CD8-positive, alpha-beta memory T cell (primary cell): ENCODE results near the gene LIPC. TPM values are rescaled to one million over a fixed set of nuclear protein-coding genes. Genes with fewer than 3 reads are reported as not detected.

Source experiments
- CTCF ChIA-PET: fragments of 350-600 bp; sonication (Branson Sonifier 250); formaldehyde crosslinking; loops from one replicate; lab custom pipeline; 2021; ENCODE audit warnings: antibody characterized with exemption; lab: Charles Lee
- POLR2A ChIA-PET: fragments of 350-600 bp; sonication (Branson Sonifier 250); formaldehyde crosslinking; loops from one replicate; lab custom pipeline; 2021; ENCODE audit warnings: antibody characterized with exemption; lab: Charles Lee
- DNase-seq, 5 donors: peaks; one replicate each; pipeline versions ENCODE4 v3.0.0 to v3.0.0-alpha.2; 2020 to 2022; ENCODE audit warnings: mixed read lengths in 1 of 5
- H3K27ac ChIP-seq: one replicate; pipeline ENCODE4 v1.7.0; 2013; ENCODE audit warnings: low read depth, mild to moderate bottlenecking, low read length, moderate library complexity
- H3K27me3 ChIP-seq: 2 replicates; pipeline ENCODE4 v1.7.0; 2013; ENCODE audit warnings: low read length, mild to moderate bottlenecking; ENCODE audit not compliant: insufficient read depth, poor library complexity, severe bottlenecking
- H3K36me3 ChIP-seq: 2 replicates; pipeline ENCODE4 v1.7.0; 2013; ENCODE audit warnings: mild to moderate bottlenecking, low read length, moderate library complexity; ENCODE audit not compliant: insufficient read depth
- H3K4me1 ChIP-seq: 2 replicates; pipeline ENCODE4 v1.7.0; 2013; ENCODE audit warnings: mild to moderate bottlenecking, low read length, moderate library complexity; ENCODE audit not compliant: insufficient read depth
- H3K4me3 ChIP-seq: 2 replicates; pipeline ENCODE4 v1.7.0; 2013; ENCODE audit warnings: mild to moderate bottlenecking, low read length
- H3K9me3 ChIP-seq: 2 replicates; pipeline ENCODE4 v1.7.0; 2013; ENCODE audit warnings: mild to moderate bottlenecking, low read length
- H3K27ac Mint-ChIP-seq, 8 donors: one replicate each; pipeline ENCODE4 v1.8.0; 2020 to 2021; ENCODE audit warnings: mixed read lengths in 8 of 8, mild to moderate bottlenecking in 6 of 8, inconsistent platforms in 3 of 8, moderate library complexity in 3 of 8
- H3K27me3 Mint-ChIP-seq, 2 donors: one replicate each; pipeline ENCODE4 v1.8.0; 2020 to 2021; ENCODE audit warnings: mixed read lengths in 2 of 2, mild to moderate bottlenecking in 1 of 2, moderate library complexity in 1 of 2
- H3K36me3 Mint-ChIP-seq, 3 donors: one replicate each; pipeline ENCODE4 v1.8.0; 2020 to 2021; ENCODE audit warnings: mixed read lengths in 3 of 3, inconsistent platforms in 1 of 3, mild to moderate bottlenecking in 1 of 3
- H3K4me1 Mint-ChIP-seq, 3 donors: one replicate each; pipeline ENCODE4 v1.8.0; 2020 to 2021; ENCODE audit warnings: mixed read lengths in 3 of 3, inconsistent platforms in 1 of 3, mild to moderate bottlenecking in 1 of 3
- H3K4me3 Mint-ChIP-seq, 7 donors: one replicate each; pipeline ENCODE4 v1.8.0; 2020 to 2021; ENCODE audit warnings: mixed read lengths in 7 of 7, mild to moderate bottlenecking in 6 of 7, moderate library complexity in 4 of 7, inconsistent platforms in 2 of 7
- H3K9me3 Mint-ChIP-seq, 5 donors: one replicate each; pipeline ENCODE4 v1.8.0; 2020 to 2022; ENCODE audit warnings: mixed read lengths in 5 of 5, mild to moderate bottlenecking in 3 of 5, moderate library complexity in 2 of 5, inconsistent platforms in 1 of 5
- polyA plus RNA-seq: library from polyadenylated mRNA; unstranded; fragments of 300-500 nt; fragmentation: Illumina TruSeq; gene quantifications from one replicate; pipeline ENCODE4 v1.2.3, GENCODE V29; 2021
- total RNA-seq, 2 experiments: library from RNA; stranded (reverse); gene quantifications; one replicate each; pipeline ENCODE4 v1.2.3, GENCODE V29; 2021

The LIPC gene
- total and polyA plus RNA-seq, 3 experiments from 2014 or later: 0.28 to 1.5 (median 0.47) TPM

GRCh38 chr15:58399739-58400138 is 32.1 kb upstream of the LIPC start:
- Histone ChIP-seq H3K4me3 (no peak overlapping the region), H3K27me3 (no peaks in the 10 kb centered on the region), H3K36me3 (no peaks in the 10 kb centered on the region), H3K4me1 (no peaks in the 10 kb centered on the region), H3K27ac (no peak overlapping the region), H3K9me3 (no peaks in the 10 kb centered on the region)
- no peak for DNase-seq
- POLR2A ChIA-PET: no interaction called here
- H3K4me3 Mint-ChIP-seq: no peak overlapping the region
- peaks cover 7 to 10% of the 10 kb centered on the region in 2 donors for H3K27me3 Mint-ChIP-seq
- no peak overlapping the region for H3K27ac Mint-ChIP-seq
- H3K4me1 Mint-ChIP-seq: no peaks in the 10 kb centered on the region
- no peaks in the 10 kb centered on the region for H3K9me3 Mint-ChIP-seq
- H3K36me3 Mint-ChIP-seq: no peaks in the 10 kb centered on the region
- CTCF ChIA-PET: no interaction called here

- Histone ChIP-seq H3K9me3 (no peaks in the 10 kb centered on the region), H3K36me3 (no peaks in the 10 kb centered on the region), H3K27ac (no peak overlapping the region), H3K4me3 (no peak overlapping the region), H3K27me3 (no peaks in the 10 kb centered on the region), H3K4me1 (no peaks in the 10 kb centered on the region)
- POLR2A ChIA-PET: no interaction called here
- no peaks in the 10 kb centered on the region for H3K4me1 Mint-ChIP-seq
- no peak overlapping the region for H3K4me3 Mint-ChIP-seq
- no peaks in the 10 kb centered on the region for H3K9me3 Mint-ChIP-seq
- H3K36me3 Mint-ChIP-seq: no peaks in the 10 kb centered on the region
- no peak overlapping the region for H3K27ac Mint-ChIP-seq
- peaks cover 4 to 7% of the 10 kb centered on the region in 2 donors for H3K27me3 Mint-ChIP-seq
- CTCF ChIA-PET: no interaction called here
- DNase-seq: no peak
Observed at GRCh38 chr15:58401276-58401675, 30.5 kb upstream of the LIPC start.

GRCh38 chr15:58401991-58402649 is 29.7 kb upstream of the LIPC start:
- H3K36me3 Mint-ChIP-seq: no peaks in the 10 kb centered on the region
- Histone ChIP-seq H3K4me1 (no peaks in the 10 kb centered on the region), H3K27me3 (no peaks in the 10 kb centered on the region), H3K36me3 (no peaks in the 10 kb centered on the region), H3K27ac (no peak overlapping the region), H3K4me3 (no peak overlapping the region), H3K9me3 (no peaks in the 10 kb centered on the region)
- H3K4me1 Mint-ChIP-seq: no peaks in the 10 kb centered on the region
- peaks cover 3 to 7% of the 10 kb centered on the region in 2 donors for H3K27me3 Mint-ChIP-seq
- H3K9me3 Mint-ChIP-seq: no peaks in the 10 kb centered on the region
- H3K27ac Mint-ChIP-seq: no peak overlapping the region
- POLR2A ChIA-PET: interaction anchor here (0.7 kb wide), 1 partner anchor 369 kb away, joined by 3 read pairs; the partner anchor contains the start of gene MINDY2
- no peak overlapping the region for H3K4me3 Mint-ChIP-seq
- DNase-seq: no peak
- CTCF ChIA-PET: no interaction called here

- Histone ChIP-seq H3K36me3 (no peaks in the 10 kb centered on the region), H3K27ac (no peak overlapping the region), H3K9me3 (no peaks in the 10 kb centered on the region), H3K4me1 (no peaks in the 10 kb centered on the region), H3K4me3 (no peak overlapping the region), H3K27me3 (no peaks in the 10 kb centered on the region)
- CTCF ChIA-PET: no interaction called here
- peaks cover 0 to 4% (median 2%) of the 10 kb centered on the region in 3 donors for H3K36me3 Mint-ChIP-seq
- no peak overlapping the region for H3K4me3 Mint-ChIP-seq
- no peak for DNase-seq
- H3K4me1 Mint-ChIP-seq: peaks cover 0 to 3% (median 0%) of the 10 kb centered on the region in 3 donors
- POLR2A ChIA-PET: no interaction called here
- no peak overlapping the region for H3K27ac Mint-ChIP-seq
- no peaks in the 10 kb centered on the region for H3K9me3 Mint-ChIP-seq
- peaks cover 3 to 7% of the 10 kb centered on the region in 2 donors for H3K27me3 Mint-ChIP-seq
Observed at GRCh38 chr15:58403581-58403980, 28.2 kb upstream of the LIPC start.

- Mint-ChIP-seq H3K4me1 (peaks cover 0 to 3% (median 0%) of the 10 kb centered on the region in 3 donors), H3K36me3 (peaks cover 0 to 4% (median 2%) of the 10 kb centered on the region in 3 donors), H3K4me3 (no peak overlapping the region), H3K27me3 (peaks cover 3 to 7% of the 10 kb centered on the region in 2 donors), H3K27ac (no peak overlapping the region), H3K9me3 (no peaks in the 10 kb centered on the region)
- Histone ChIP-seq H3K27me3 (no peaks in the 10 kb centered on the region), H3K36me3 (no peaks in the 10 kb centered on the region), H3K27ac (no peak overlapping the region), H3K4me1 (no peaks in the 10 kb centered on the region), H3K4me3 (no peak overlapping the region), H3K9me3 (no peaks in the 10 kb centered on the region)
- ChIA-PET CTCF (no interaction called here), POLR2A (no interaction called here)
- DNase-seq: no peak
Observed at GRCh38 chr15:58404020-58404419, 27.8 kb upstream of the LIPC start.

GRCh38 chr15:58404722-58405121 is 27.1 kb upstream of the LIPC start:
- CTCF ChIA-PET: no interaction called here
- H3K27ac ChIP-seq: no peak overlapping the region
- DNase-seq: no peak
- no peak overlapping the region for H3K4me3 Mint-ChIP-seq
- no peaks in the 10 kb centered on the region for H3K36me3 ChIP-seq
- POLR2A ChIA-PET: no interaction called here
- peaks cover 3 to 6% (median 4%) of the 10 kb centered on the region in 3 donors for H3K4me1 Mint-ChIP-seq
- no peaks in the 10 kb centered on the region for H3K4me1 ChIP-seq
- H3K9me3 Mint-ChIP-seq: no peaks in the 10 kb centered on the region
- no peaks in the 10 kb centered on the region for H3K27me3 ChIP-seq
- peaks cover 2 to 7% of the 10 kb centered on the region in 2 donors for H3K27me3 Mint-ChIP-seq
- H3K9me3 ChIP-seq: no peaks in the 10 kb centered on the region
- H3K27ac Mint-ChIP-seq: no peak overlapping the region
- peaks cover 0 to 4% (median 2%) of the 10 kb centered on the region in 3 donors for H3K36me3 Mint-ChIP-seq
- H3K4me3 ChIP-seq: no peak overlapping the region

- Histone ChIP-seq H3K4me3 (no peak overlapping the region), H3K9me3 (no peaks in the 10 kb centered on the region), H3K27me3 (no peaks in the 10 kb centered on the region), H3K36me3 (no peaks in the 10 kb centered on the region), H3K4me1 (no peaks in the 10 kb centered on the region), H3K27ac (no peak overlapping the region)
- H3K27me3 Mint-ChIP-seq: peaks cover 1 to 3% of the 10 kb centered on the region in 2 donors
- no peak overlapping the region for H3K4me3 Mint-ChIP-seq
- H3K36me3 Mint-ChIP-seq: peaks cover 2 to 4% (median 4%) of the 10 kb centered on the region in 3 donors
- no peak for DNase-seq
- H3K4me1 Mint-ChIP-seq: peaks cover 9 to 16% (median 16%) of the 10 kb centered on the region in 3 donors
- H3K9me3 Mint-ChIP-seq: no peaks in the 10 kb centered on the region
- no peak overlapping the region for H3K27ac Mint-ChIP-seq
- ChIA-PET POLR2A (no interaction called here), CTCF (no interaction called here)
Observed at GRCh38 chr15:58405865-58406264, 25.9 kb upstream of the LIPC start.

GRCh38 chr15:58406811-58407210 is 25.0 kb upstream of the LIPC start:
- DNase-seq: no peak
- Mint-ChIP-seq H3K4me3 (no peak overlapping the region), H3K4me1 (peaks cover 15 to 22% (median 22%) of the 10 kb centered on the region in 3 donors), H3K27ac (peak overlapping the region in 2 of 8 donors; percentile 30 to 37), H3K9me3 (no peaks in the 10 kb centered on the region), H3K36me3 (peaks cover 2 to 4% (median 4%) of the 10 kb centered on the region in 3 donors), H3K27me3 (peaks cover 0 to 1% of the 10 kb centered on the region in 2 donors)
- CTCF ChIA-PET: no interaction called here
- Histone ChIP-seq H3K4me3 (no peak overlapping the region), H3K4me1 (no peaks in the 10 kb centered on the region), H3K27ac (no peak overlapping the region), H3K9me3 (no peaks in the 10 kb centered on the region), H3K27me3 (no peaks in the 10 kb centered on the region), H3K36me3 (no peaks in the 10 kb centered on the region)
- POLR2A ChIA-PET: no interaction called here
